Panc1 (cell line): ENCODE results near the gene SETD3. TPM values are rescaled to one million over a fixed set of nuclear protein-coding genes. Genes with fewer than 3 reads are reported as not detected.

Experiments
- ATAC-seq: fragments of 200-7000 bp; cut with Tn5 transposase; 2 replicates; pipeline ENCODE4 v1.9.1; 2020; ENCODE audit warnings: mild to moderate bottlenecking, moderate library complexity
- BruUV-seq: library from RNA; stranded (reverse); fragments of 400-500 nt; replicated peaks from 2 replicates; lab custom pipeline; 2021; lab: Mats Ljungman, UMichigan
- CTCF ChIA-PET: fragments of 300-600 bp; sonication (Branson Sonifier 250); formaldehyde crosslinking; loops from one replicate; lab custom pipeline; 2022; ENCODE audit warnings: antibody characterized with exemption; lab: Charles Lee
- POLR2A ChIA-PET: fragments of 300-600 bp; sonication (Branson Sonifier 250); formaldehyde crosslinking; loops from one replicate; lab custom pipeline; 2022; ENCODE audit warnings: antibody characterized with exemption; lab: Charles Lee
- DNase-seq: peaks from one replicate; pipeline ENCODE4 v3.0.0-alpha.2; 2010; ENCODE audit warnings: low read depth, low spot score
- H3K27ac ChIP-seq: 2 replicates; pipeline ENCODE4 v1.5.1; 2011; ENCODE audit warnings: mild to moderate bottlenecking, low read length, inconsistent platforms
- H3K27me3 ChIP-seq: fragments of 200-500 bp; sonication (Bioruptor generic); 2 replicates; pipeline ENCODE4 v1.6.0; 2014; ENCODE audit warnings: low read length, inconsistent platforms; ENCODE audit not compliant: control insufficient read depth, insufficient read depth
- H3K36me3 ChIP-seq: fragments of 200-500 bp; sonication (Bioruptor generic); 2 replicates; pipeline ENCODE4 v1.5.1; 2014; ENCODE audit warnings: inconsistent platforms, mild to moderate bottlenecking, low read length, moderate library complexity; ENCODE audit not compliant: control insufficient read depth, insufficient read depth
- H3K4me1 ChIP-seq: 2 replicates; pipeline ENCODE4 v1.5.1; 2011; ENCODE audit warnings: inconsistent platforms, mild to moderate bottlenecking, low read length, moderate library complexity; ENCODE audit not compliant: control insufficient read depth, insufficient read depth
- H3K4me3 ChIP-seq, 2 experiments: 2 replicates each; pipeline ENCODE4 v1.5.1; 2011 to 2012; ENCODE audit warnings: low read depth in 2 of 2, low read length in 2 of 2, mild to moderate bottlenecking in 2 of 2, inconsistent platforms in 1 of 2, moderate library complexity in 1 of 2
- H3K9me3 ChIP-seq: fragments of 200-500 bp; sonication (Bioruptor generic); 2 replicates; pipeline ENCODE4 v1.5.1; 2014; ENCODE audit warnings: low read depth, mild to moderate bottlenecking, inconsistent platforms, low read length, moderate library complexity; ENCODE audit not compliant: control insufficient read depth, insufficient read depth
- POLR2AphosphoS5 ChIP-seq: IDR thresholded peaks from 2 replicates; pipeline ENCODE4 v1.6.1; 2012; ENCODE audit warnings: mild to moderate bottlenecking, low read depth, low read length, moderate library complexity
- SIN3A ChIP-seq: IDR thresholded peaks from 2 replicates; pipeline ENCODE4 v1.6.1; 2012; ENCODE audit warnings: low read depth, mild to moderate bottlenecking, low read length, moderate library complexity, borderline replicate concordance; ENCODE audit not compliant: insufficient read depth
- TCF7L2 ChIP-seq: IDR thresholded peaks from 2 replicates; pipeline ENCODE4 v1.6.1; 2011; ENCODE audit warnings: mild to moderate bottlenecking, low read depth, low read length, inconsistent platforms
- in situ Hi-C: cut with HindIII; loops from 2 replicates; pipeline ENCODE4 v1.10.0; 2016; ENCODE audit warnings: low sequenced_read_pairs, low pct_unique_long_range_greater_than_20kb
- intact Hi-C: fragments of 100-400 bp; cut with micrococcal nuclease; formaldehyde crosslinking; loops from one replicate; pipeline ENCODE4 v1.10.0; 2022; ENCODE audit not compliant: unreplicated experiment
- total RNA-seq: library from RNA; stranded (reverse); gene quantifications from one replicate; pipeline ENCODE4 v1.2.1, GENCODE V29; 2021; ENCODE audit not compliant: unreplicated experiment
- TF ChIP-seq, protein P1 (sequence below), 2 experiments: IDR thresholded peaks; 2 replicates each; pipeline ENCODE4 v1.6.1; 2011 to 2012; ENCODE audit warnings: low read depth in 2 of 2, control low read depth in 1 of 2, low read length in 1 of 2, mild to moderate bottlenecking in 1 of 2, moderate library complexity in 1 of 2; ENCODE audit not compliant: insufficient read depth in 1 of 2
- TF ChIP-seq, protein P2 (sequence below): fragments of 450-650 bp; IDR thresholded peaks from 2 replicates; pipeline ENCODE4 v1.5.1; 2017; ENCODE audit warnings: mild to moderate bottlenecking

Gene SETD3
- total RNA-seq, 1 experiment from 2014 or later = 51.1 TPM

GRCh38 chr14:99436247-99437180 is 44.1 kb downstream of the SETD3 start:
- intact Hi-C loops = no loop called here
- CTCF ChIA-PET = no interaction called here
- no peaks in the 10 kb centered on the region for H3K27me3 ChIP-seq

DNA sequence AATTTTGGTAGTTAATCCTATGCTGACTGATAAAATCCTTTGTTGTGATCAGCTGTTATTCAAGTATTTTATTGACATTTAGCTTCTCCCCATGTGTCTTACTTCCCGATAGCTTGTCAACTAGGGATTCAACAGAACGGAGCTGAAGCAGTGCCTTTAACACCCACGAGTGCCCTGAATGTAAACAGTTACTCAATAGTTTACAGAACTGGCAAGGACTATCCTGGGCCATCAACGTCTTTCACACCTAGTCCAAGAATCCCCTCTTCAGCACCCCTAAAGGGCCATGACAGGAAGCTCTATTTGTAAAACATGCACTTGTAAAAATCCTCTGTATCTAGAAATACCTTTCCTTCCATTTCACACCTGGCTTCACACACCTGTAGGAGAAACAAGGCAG is 45.3 kb downstream of the SETD3 start:
- no peak overlapping the region for H3K4me3 ChIP-seq
- ChIA-PET POLR2A (no interaction called here), CTCF (no interaction called here)
- DNase-seq = no peak
- no peaks in the 10 kb centered on the region; the same call in 1 of the 2 replicates for H3K36me3 ChIP-seq
- H3K27ac ChIP-seq = no peak overlapping the region
- TF ChIP-seq, protein P1, sequence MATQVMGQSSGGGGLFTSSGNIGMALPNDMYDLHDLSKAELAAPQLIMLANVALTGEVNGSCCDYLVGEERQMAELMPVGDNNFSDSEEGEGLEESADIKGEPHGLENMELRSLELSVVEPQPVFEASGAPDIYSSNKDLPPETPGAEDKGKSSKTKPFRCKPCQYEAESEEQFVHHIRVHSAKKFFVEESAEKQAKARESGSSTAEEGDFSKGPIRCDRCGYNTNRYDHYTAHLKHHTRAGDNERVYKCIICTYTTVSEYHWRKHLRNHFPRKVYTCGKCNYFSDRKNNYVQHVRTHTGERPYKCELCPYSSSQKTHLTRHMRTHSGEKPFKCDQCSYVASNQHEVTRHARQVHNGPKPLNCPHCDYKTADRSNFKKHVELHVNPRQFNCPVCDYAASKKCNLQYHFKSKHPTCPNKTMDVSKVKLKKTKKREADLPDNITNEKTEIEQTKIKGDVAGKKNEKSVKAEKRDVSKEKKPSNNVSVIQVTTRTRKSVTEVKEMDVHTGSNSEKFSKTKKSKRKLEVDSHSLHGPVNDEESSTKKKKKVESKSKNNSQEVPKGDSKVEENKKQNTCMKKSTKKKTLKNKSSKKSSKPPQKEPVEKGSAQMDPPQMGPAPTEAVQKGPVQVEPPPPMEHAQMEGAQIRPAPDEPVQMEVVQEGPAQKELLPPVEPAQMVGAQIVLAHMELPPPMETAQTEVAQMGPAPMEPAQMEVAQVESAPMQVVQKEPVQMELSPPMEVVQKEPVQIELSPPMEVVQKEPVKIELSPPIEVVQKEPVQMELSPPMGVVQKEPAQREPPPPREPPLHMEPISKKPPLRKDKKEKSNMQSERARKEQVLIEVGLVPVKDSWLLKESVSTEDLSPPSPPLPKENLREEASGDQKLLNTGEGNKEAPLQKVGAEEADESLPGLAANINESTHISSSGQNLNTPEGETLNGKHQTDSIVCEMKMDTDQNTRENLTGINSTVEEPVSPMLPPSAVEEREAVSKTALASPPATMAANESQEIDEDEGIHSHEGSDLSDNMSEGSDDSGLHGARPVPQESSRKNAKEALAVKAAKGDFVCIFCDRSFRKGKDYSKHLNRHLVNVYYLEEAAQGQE (IDR thresholded peaks at IDR 0.05; ENCODE audit: insufficient read depth in 1 of 2, low read depth in 2 of 2, low read length in 1 of 2) = no peak
- TF ChIP-seq, protein P2, sequence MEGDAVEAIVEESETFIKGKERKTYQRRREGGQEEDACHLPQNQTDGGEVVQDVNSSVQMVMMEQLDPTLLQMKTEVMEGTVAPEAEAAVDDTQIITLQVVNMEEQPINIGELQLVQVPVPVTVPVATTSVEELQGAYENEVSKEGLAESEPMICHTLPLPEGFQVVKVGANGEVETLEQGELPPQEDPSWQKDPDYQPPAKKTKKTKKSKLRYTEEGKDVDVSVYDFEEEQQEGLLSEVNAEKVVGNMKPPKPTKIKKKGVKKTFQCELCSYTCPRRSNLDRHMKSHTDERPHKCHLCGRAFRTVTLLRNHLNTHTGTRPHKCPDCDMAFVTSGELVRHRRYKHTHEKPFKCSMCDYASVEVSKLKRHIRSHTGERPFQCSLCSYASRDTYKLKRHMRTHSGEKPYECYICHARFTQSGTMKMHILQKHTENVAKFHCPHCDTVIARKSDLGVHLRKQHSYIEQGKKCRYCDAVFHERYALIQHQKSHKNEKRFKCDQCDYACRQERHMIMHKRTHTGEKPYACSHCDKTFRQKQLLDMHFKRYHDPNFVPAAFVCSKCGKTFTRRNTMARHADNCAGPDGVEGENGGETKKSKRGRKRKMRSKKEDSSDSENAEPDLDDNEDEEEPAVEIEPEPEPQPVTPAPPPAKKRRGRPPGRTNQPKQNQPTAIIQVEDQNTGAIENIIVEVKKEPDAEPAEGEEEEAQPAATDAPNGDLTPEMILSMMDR = no peak
- TF ChIP-seq POLR2AphosphoS5 (no peak), SIN3A (no peak), TCF7L2 (no peak)
- H3K4me1 ChIP-seq = no peaks in the 10 kb centered on the region
- BruUV-seq = no TSS peak
- intact Hi-C loops = no loop called here
- in situ Hi-C loops = no loop called here
- no peaks in the 10 kb centered on the region for H3K27me3 ChIP-seq
- ATAC-seq = no peak
- H3K9me3 ChIP-seq = no peaks in the 10 kb centered on the region

More at GRCh38 chr14:99436247-99437180, 44.1 kb downstream of the SETD3 start:
- no TSS peak for BruUV-seq
- TF ChIP-seq, protein P2 = no peak
- TF ChIP-seq SIN3A (no peak), TCF7L2 (no peak), POLR2AphosphoS5 (no peak)
- TF ChIP-seq, protein P1 (IDR thresholded peaks at IDR 0.05; ENCODE audit: insufficient read depth in 1 of 2, low read depth in 2 of 2, low read length in 1 of 2) = no peak
- H3K4me1 ChIP-seq = no peaks in the 10 kb centered on the region
- POLR2A ChIA-PET = no interaction called here
- ATAC-seq = no peak
- no peaks in the 10 kb centered on the region; the same call in 1 of the 2 replicates for H3K36me3 ChIP-seq
- DNase-seq = no peak
- no peaks in the 10 kb centered on the region for H3K9me3 ChIP-seq
- H3K4me3 ChIP-seq = no peak overlapping the region
- H3K27ac ChIP-seq = no peak overlapping the region
- in situ Hi-C loops = no loop called here
